Mesothelial cell of epicardium (in vitro differentiated cells): ENCODE measurements around the gene SMYD5. TPM values are rescaled to one million over a fixed set of nuclear protein-coding genes. Genes with fewer than 3 reads are reported as not detected.

ENCODE experiments used
- DNase-seq, 2 experiments: peaks; one replicate each; pipeline ENCODE4 v3.0.0; 2021; ENCODE audit warnings: low spot score in 2 of 2; ENCODE audit not compliant: unreplicated experiment in 2 of 2
- H3K27ac Mint-ChIP-seq: 2 replicates; pipeline ENCODE4 v1.8.0; 2021; ENCODE audit warnings: mixed read lengths
- H3K27me3 Mint-ChIP-seq: 2 replicates; pipeline ENCODE4 v1.8.0; 2021; ENCODE audit warnings: low read depth, mixed read lengths
- H3K36me3 Mint-ChIP-seq: 2 replicates; pipeline ENCODE4 v1.8.0; 2021; ENCODE audit warnings: mixed read lengths
- H3K4me1 Mint-ChIP-seq: 2 replicates; pipeline ENCODE4 v1.8.0; 2021; ENCODE audit warnings: mixed read lengths
- H3K4me3 Mint-ChIP-seq: 2 replicates; pipeline ENCODE4 v1.8.0; 2021; ENCODE audit warnings: mild to moderate bottlenecking, moderate library complexity, mixed read lengths
- H3K9me3 Mint-ChIP-seq: 2 replicates; pipeline ENCODE4 v1.8.0; 2021; ENCODE audit warnings: mixed read lengths
- CTCF ChIP-seq: fragments of 200-600 bp; sonication (generic); IDR thresholded peaks from one replicate; pipeline ENCODE4 v1.5.0; 2021; ENCODE audit warnings: antibody characterized with exemption; ENCODE audit not compliant: unreplicated experiment
- total RNA-seq: library from RNA; stranded (reverse); gene quantifications from 3 replicates; pipeline ENCODE4 v1.2.1, GENCODE V29; 2021

The SMYD5 gene
- total RNA-seq, 1 donor from 2014 or later: 34.2 TPM

- Mint-ChIP-seq H3K36me3 (no peaks in the 10 kb centered on the region), H3K27me3 (peaks cover 43% of the 10 kb centered on the region), H3K27ac (no peak overlapping the region), H3K4me1 (peaks cover 10% of the 10 kb centered on the region), H3K9me3 (no peaks in the 10 kb centered on the region), H3K4me3 (no peak overlapping the region)
- TF ChIP-seq CTCF: no peak
- no peak for DNase-seq
Observed at GRCh38 chr2:73265298-73266060, 51.4 kb downstream of the SMYD5 start.

GRCh38 chr2:73266061-73266901 lies 52.2 kb downstream of the SMYD5 start:
- H3K4me3 Mint-ChIP-seq: no peak overlapping the region
- no peak for DNase-seq
- no peak overlapping the region for H3K27ac Mint-ChIP-seq
- H3K36me3 Mint-ChIP-seq: no peaks in the 10 kb centered on the region
- peaks cover 50% of the 10 kb centered on the region for H3K27me3 Mint-ChIP-seq
- no peak for TF ChIP-seq CTCF
- H3K4me1 Mint-ChIP-seq: peaks cover 10% of the 10 kb centered on the region
- no peaks in the 10 kb centered on the region for H3K9me3 Mint-ChIP-seq

GRCh38 chr2:73267008-73267407 lies 53.0 kb downstream of the SMYD5 start:
- H3K4me1 Mint-ChIP-seq: peaks cover 10% of the 10 kb centered on the region
- H3K27ac Mint-ChIP-seq: no peak overlapping the region
- no peak for TF ChIP-seq CTCF
- H3K4me3 Mint-ChIP-seq: no peak overlapping the region
- peaks cover 57% of the 10 kb centered on the region for H3K27me3 Mint-ChIP-seq
- H3K36me3 Mint-ChIP-seq: no peaks in the 10 kb centered on the region
- DNase-seq: no peak
- no peaks in the 10 kb centered on the region for H3K9me3 Mint-ChIP-seq

- peak overlapping the region; percentile 37 for H3K4me3 Mint-ChIP-seq
- no peak for DNase-seq
- no peak for TF ChIP-seq CTCF
- no peaks in the 10 kb centered on the region for H3K9me3 Mint-ChIP-seq
- H3K27ac Mint-ChIP-seq: no peak overlapping the region
- peaks cover 68% of the 10 kb centered on the region for H3K27me3 Mint-ChIP-seq
- H3K4me1 Mint-ChIP-seq: peaks cover 10% of the 10 kb centered on the region
- no peaks in the 10 kb centered on the region for H3K36me3 Mint-ChIP-seq
Observed at GRCh38 chr2:73268366-73268829, 54.4 kb downstream of the SMYD5 start.

- Mint-ChIP-seq H3K27me3 (peaks cover 73% of the 10 kb centered on the region), H3K9me3 (no peaks in the 10 kb centered on the region), H3K27ac (no peak overlapping the region), H3K36me3 (no peaks in the 10 kb centered on the region), H3K4me3 (peak overlapping the region; percentile 37), H3K4me1 (peaks cover 10% of the 10 kb centered on the region)
- no peak for TF ChIP-seq CTCF
- peak in 1 of 2 experiments; percentile 56 for DNase-seq
Observed at GRCh38 chr2:73268830-73269685, 55.0 kb downstream of the SMYD5 start.
